WTC11 (cell line): ENCODE measurements around the gene ZNHIT2. TPM values are rescaled to one million over a fixed set of nuclear protein-coding genes. Genes with fewer than 3 reads are reported as not detected.

Experiments used
- ATAC-seq: fragments of 200-7000 bp; cut with Tn5 transposase; 2 replicates; pipeline ENCODE4 v1.10.0; 2021; ENCODE audit warnings: mild to moderate bottlenecking, moderate library complexity
- CTCF ChIA-PET: fragments of 300-600 bp; sonication (Branson Sonifier 250); formaldehyde crosslinking; loops from one replicate; lab custom pipeline; 2021; ENCODE audit warnings: antibody characterized with exemption; lab: Charles Lee
- POLR2A ChIA-PET: fragments of 350-600 bp; sonication (Branson Sonifier 250); formaldehyde crosslinking; loops from one replicate; lab custom pipeline; 2021; ENCODE audit warnings: antibody characterized with exemption; lab: Charles Lee
- DNase-seq: peaks from one replicate; pipeline ENCODE4 v3.0.0; 2021; ENCODE audit warnings: low spot score
- H3K27ac Mint-ChIP-seq: 2 replicates; pipeline ENCODE4 v1.8.0; 2021; ENCODE audit warnings: mixed read lengths
- H3K27me3 Mint-ChIP-seq: 2 replicates; pipeline ENCODE4 v1.8.0; 2021; ENCODE audit warnings: low read depth, mild to moderate bottlenecking, moderate library complexity, mixed read lengths
- H3K36me3 Mint-ChIP-seq: 2 replicates; pipeline ENCODE4 v1.8.0; 2021; ENCODE audit warnings: mixed read lengths
- H3K4me1 Mint-ChIP-seq: 2 replicates; pipeline ENCODE4 v1.8.0; 2022; ENCODE audit warnings: mixed read lengths
- H3K4me3 Mint-ChIP-seq: 2 replicates; pipeline ENCODE4 v1.8.0; 2021; ENCODE audit warnings: mild to moderate bottlenecking, moderate library complexity, mixed read lengths
- H3K9me3 Mint-ChIP-seq: 2 replicates; pipeline ENCODE4 v1.8.0; 2021; ENCODE audit warnings: mixed read lengths
- AR ChIP-seq: fragments of 250-450 bp; sonication (Bioruptor Pico); IDR thresholded peaks from 2 replicates; pipeline ENCODE4 v1.9.0; 2021; ENCODE audit warnings: mild to moderate bottlenecking
- CREB1 ChIP-seq: sonication (generic); formaldehyde crosslinking; IDR thresholded peaks from 2 replicates; pipeline ENCODE4 v1.8.0; 2023; ENCODE audit warnings: mild to moderate bottlenecking, missing genetic modification reagents
- CREM ChIP-seq: sonication (generic); formaldehyde crosslinking; IDR thresholded peaks from 2 replicates; pipeline ENCODE4 v1.8.1; 2022; ENCODE audit warnings: mild to moderate bottlenecking, missing genetic modification reagents, moderate library complexity
- ERG ChIP-seq: fragments of 250-450 bp; sonication (Bioruptor Pico); IDR thresholded peaks from 2 replicates; pipeline ENCODE4 v1.8.0; 2021; ENCODE audit warnings: mild to moderate bottlenecking
- FOXP1 ChIP-seq: sonication (generic); formaldehyde crosslinking; IDR thresholded peaks from 2 replicates; pipeline ENCODE4 v1.8.0; 2022; ENCODE audit warnings: missing genetic modification reagents, mild to moderate bottlenecking, moderate library complexity, borderline replicate concordance
- IRF2 ChIP-seq: sonication (generic); formaldehyde crosslinking; IDR thresholded peaks from 2 replicates; pipeline ENCODE4 v1.8.0; 2022; ENCODE audit warnings: low read depth, missing genetic modification reagents, borderline replicate concordance
- NFATC4 ChIP-seq: fragments of 250-450 bp; sonication (Bioruptor Pico); IDR thresholded peaks from 2 replicates; pipeline ENCODE4 v1.9.0; 2021; ENCODE audit warnings: mild to moderate bottlenecking
- NFE2L1 ChIP-seq: sonication (generic); formaldehyde crosslinking; IDR thresholded peaks from 2 replicates; pipeline ENCODE4 v1.8.1; 2023; ENCODE audit warnings: missing genetic modification reagents
- NR2C2 ChIP-seq: sonication (generic); formaldehyde crosslinking; IDR thresholded peaks from 2 replicates; pipeline ENCODE4 v1.8.0; 2022; ENCODE audit warnings: mild to moderate bottlenecking, missing genetic modification reagents
- OVOL2 ChIP-seq: fragments of 250-450 bp; sonication (Bioruptor Pico); IDR thresholded peaks from 2 replicates; pipeline ENCODE4 v1.9.0; 2021; ENCODE audit warnings: mild to moderate bottlenecking, borderline replicate concordance
- PRDM15 ChIP-seq: sonication (generic); formaldehyde crosslinking; IDR thresholded peaks from 2 replicates; pipeline ENCODE4 v1.8.0; 2022; ENCODE audit warnings: missing genetic modification reagents
- RELA ChIP-seq: sonication (generic); formaldehyde crosslinking; IDR thresholded peaks from 2 replicates; pipeline ENCODE4 v1.8.1; 2022; ENCODE audit warnings: missing genetic modification reagents, mild to moderate bottlenecking, borderline replicate concordance
- SOX15 ChIP-seq: fragments of 250-450 bp; sonication (Bioruptor Pico); IDR thresholded peaks from 2 replicates; pipeline ENCODE4 v1.9.0; 2021; ENCODE audit warnings: mild to moderate bottlenecking
- SP1 ChIP-seq: sonication (generic); formaldehyde crosslinking; conservative IDR thresholded peaks from 2 replicates; pipeline ENCODE4 v1.8.1; 2022; ENCODE audit warnings: missing genetic modification reagents
- TEAD1 ChIP-seq: sonication (generic); formaldehyde crosslinking; IDR thresholded peaks from 2 replicates; pipeline ENCODE4 v1.8.0; 2022; ENCODE audit warnings: mild to moderate bottlenecking, missing genetic modification reagents
- ZMAT4 ChIP-seq: fragments of 250-450 bp; sonication (Bioruptor Pico); IDR thresholded peaks from 2 replicates; pipeline ENCODE4 v1.9.0; 2021; ENCODE audit warnings: mild to moderate bottlenecking
- ZNF232 ChIP-seq: sonication (generic); formaldehyde crosslinking; IDR thresholded peaks from 2 replicates; pipeline ENCODE4 v1.8.0; 2022; ENCODE audit warnings: mild to moderate bottlenecking, missing genetic modification reagents
- total RNA-seq: library from RNA; stranded (reverse); gene quantifications from 3 replicates; pipeline ENCODE4 v1.2.3, GENCODE V29; 2021

Gene ZNHIT2
- total RNA-seq, 1 experiment from 2014 or later, result 16.7 TPM

- no peak for TF ChIP-seq ZMAT4 (CRISPR knock-in tag)
- TF ChIP-seq OVOL2 (CRISPR knock-in tag), result no peak
Measured at GRCh38 chr11:65069217-65069616, 48.3 kb downstream of the ZNHIT2 start (continued).

GRCh38 chr11:65067446-65067845 lies 50.1 kb downstream of the ZNHIT2 start:
- peaks cover 23% of the 10 kb centered on the region for H3K4me1 Mint-ChIP-seq
- no peak for TF ChIP-seq SP1 (CRISPR knock-in tag)
- TF ChIP-seq AR (CRISPR knock-in tag), result no peak
- no peak for TF ChIP-seq NFATC4 (CRISPR knock-in tag)
- TF ChIP-seq NR2C2, result no peak
- no peak for TF ChIP-seq FOXP1 (CRISPR knock-in tag)
- no peak for TF ChIP-seq RELA (CRISPR knock-in tag)
- TF ChIP-seq CREB1, result no peak
- TF ChIP-seq SOX15 (CRISPR knock-in tag), result no peak
- TF ChIP-seq ZMAT4 (CRISPR knock-in tag), result no peak
- no peak for TF ChIP-seq NFE2L1
- no peak for TF ChIP-seq IRF2 (CRISPR knock-in tag)
- no peak for TF ChIP-seq TEAD1
- no peak for TF ChIP-seq PRDM15
- TF ChIP-seq ERG (CRISPR knock-in tag), result no peak
- no peak for TF ChIP-seq CREM
- no peak for TF ChIP-seq ZNF232 (CRISPR knock-in tag)
- TF ChIP-seq, all 79 proteins: peak for 0
- Mint-ChIP-seq H3K27ac (peak overlapping the region; percentile 91), H3K27me3 (no peaks in the 10 kb centered on the region), H3K4me3 (peak overlapping the region; percentile 49; the same call in 1 of the 2 replicates), H3K36me3 (no peaks in the 10 kb centered on the region), H3K9me3 (no peaks in the 10 kb centered on the region)
- POLR2A ChIA-PET, result no interaction called here
- no peak for DNase-seq
- CTCF ChIA-PET, result interaction anchor here (0.5 to 2.2 kb wide), 2 partner anchors 53 to 67 kb away, joined by 4 to 10 read pairs; partner anchors contain the start of gene ARL2
- no peak for ATAC-seq
